Activated naive CD8-positive, alpha-beta T cell treated with anti-CD3 and anti-CD28 coated beads, Interleukin-2, amount 50 U/mL, for 24 hours (primary cell): ENCODE measurements around the gene ZNF526.

Experiments used
- ATAC-seq: fragments of 150-1000 bp; cut with Tn5 transposase; one replicate; pipeline ENCODE4 v1.10.0; 2021
- DNase-seq: peaks from one replicate; pipeline ENCODE4 v3.0.0; 2021
- H3K27ac Mint-ChIP-seq: one replicate; pipeline ENCODE4 v1.8.0; 2021; ENCODE audit warnings: mild to moderate bottlenecking, mixed read lengths
- H3K27me3 Mint-ChIP-seq: one replicate; pipeline ENCODE4 v1.8.0; 2021; ENCODE audit warnings: mixed read lengths
- H3K36me3 Mint-ChIP-seq: one replicate; pipeline ENCODE4 v1.8.0; 2021; ENCODE audit warnings: low read depth, mixed read lengths
- H3K4me1 Mint-ChIP-seq: one replicate; pipeline ENCODE4 v1.8.0; 2021; ENCODE audit warnings: mixed read lengths
- H3K4me3 Mint-ChIP-seq: one replicate; pipeline ENCODE4 v1.8.0; 2021; ENCODE audit warnings: mild to moderate bottlenecking, moderate library complexity, mixed read lengths
- H3K9me3 Mint-ChIP-seq: one replicate; pipeline ENCODE4 v1.8.0; 2021; ENCODE audit warnings: mixed read lengths

Gene ZNF526

DNA sequence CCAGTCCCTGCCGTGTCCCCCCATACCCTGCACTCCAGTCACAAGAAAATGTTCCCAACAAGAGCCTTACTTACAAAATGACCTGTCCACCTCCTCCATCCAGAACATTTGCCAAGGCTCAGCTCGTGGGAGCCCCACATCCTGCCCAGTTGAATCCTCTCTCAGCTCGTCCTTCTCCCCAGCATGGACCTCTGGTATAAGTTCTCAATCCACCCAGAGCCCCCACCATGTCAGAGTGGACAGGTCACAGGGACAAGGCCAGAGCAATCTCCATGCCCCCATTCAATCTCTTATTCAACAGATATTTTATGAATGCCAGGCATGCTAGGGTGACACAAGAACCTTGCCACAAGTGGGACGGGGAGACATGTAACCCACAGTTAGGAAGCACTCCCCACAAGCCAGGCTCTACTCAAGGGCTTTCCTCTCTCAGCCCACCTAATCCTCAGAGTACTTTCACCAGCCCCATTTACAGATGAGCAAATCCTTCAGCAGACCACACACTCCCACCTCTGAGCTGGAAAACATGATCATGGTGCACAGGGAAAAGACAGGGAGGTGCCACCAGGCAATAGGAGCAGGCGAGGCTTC lies 17.7 kb upstream of the ZNF526 start:
- peaks cover 85% of the 10 kb centered on the region for H3K4me1 Mint-ChIP-seq
- DNase-seq (no peak), ATAC-seq (no peak)
- H3K36me3 Mint-ChIP-seq, result peaks cover 33% of the 10 kb centered on the region
- peak overlapping the region; percentile 92 for H3K27ac Mint-ChIP-seq
- H3K9me3 Mint-ChIP-seq, result no peaks in the 10 kb centered on the region
- peak overlapping the region; percentile 61 for H3K4me3 Mint-ChIP-seq
- H3K27me3 Mint-ChIP-seq, result no peaks in the 10 kb centered on the region

DNA sequence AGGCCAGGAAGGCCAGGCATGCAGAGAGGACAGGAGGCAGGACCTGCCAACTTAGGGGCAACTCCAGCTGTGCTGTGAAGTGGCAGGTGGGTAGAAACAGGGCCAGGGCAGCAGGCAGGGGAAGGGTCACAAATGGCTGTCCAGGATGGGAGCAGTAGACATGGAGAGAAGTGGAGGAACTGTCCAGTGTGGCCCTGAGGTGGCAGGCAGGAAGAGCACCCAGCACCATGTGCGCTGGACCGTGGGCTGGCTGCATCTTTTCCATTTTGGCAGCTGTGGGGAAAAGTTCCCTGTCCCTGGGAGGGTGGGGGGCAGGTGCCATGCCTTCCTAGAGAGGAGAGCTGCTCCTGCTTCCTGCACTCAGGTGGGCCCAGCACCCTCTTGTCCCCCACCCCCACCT lies 16.4 kb upstream of the ZNF526 start:
- Mint-ChIP-seq H3K9me3 (no peaks in the 10 kb centered on the region), H3K27ac (peak overlapping the region; percentile 61), H3K36me3 (peaks cover 39% of the 10 kb centered on the region), H3K4me3 (no peak overlapping the region), H3K27me3 (no peaks in the 10 kb centered on the region), H3K4me1 (peaks cover 87% of the 10 kb centered on the region)
- no peak for ATAC-seq
- DNase-seq, result no peak

DNA sequence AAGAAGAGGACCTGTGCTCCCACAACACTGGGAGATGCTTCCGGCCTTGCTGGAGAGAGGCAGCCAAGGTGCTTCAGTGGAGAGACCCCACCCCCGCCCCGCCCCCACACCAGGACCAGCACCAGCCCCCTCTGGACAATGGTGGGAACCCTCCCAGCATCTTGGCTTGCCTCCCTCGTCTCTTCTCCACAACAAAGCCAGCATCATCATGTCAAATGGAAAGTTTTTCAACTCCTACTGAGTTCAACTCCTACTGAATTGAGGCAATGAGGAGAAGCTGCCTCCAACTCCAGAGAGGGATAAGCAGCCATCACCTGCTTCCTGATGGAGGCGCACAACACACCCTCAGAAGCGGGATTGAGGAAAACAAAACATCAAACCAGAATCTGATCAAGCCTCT lies 15.4 kb upstream of the ZNF526 start:
- H3K27me3 Mint-ChIP-seq, result no peaks in the 10 kb centered on the region
- ATAC-seq (no peak), DNase-seq (no peak)
- H3K4me3 Mint-ChIP-seq, result no peak overlapping the region
- H3K4me1 Mint-ChIP-seq, result peaks cover 78% of the 10 kb centered on the region
- H3K36me3 Mint-ChIP-seq, result peaks cover 41% of the 10 kb centered on the region
- peak overlapping the region; percentile 7 for H3K27ac Mint-ChIP-seq
- H3K9me3 Mint-ChIP-seq, result no peaks in the 10 kb centered on the region

DNA sequence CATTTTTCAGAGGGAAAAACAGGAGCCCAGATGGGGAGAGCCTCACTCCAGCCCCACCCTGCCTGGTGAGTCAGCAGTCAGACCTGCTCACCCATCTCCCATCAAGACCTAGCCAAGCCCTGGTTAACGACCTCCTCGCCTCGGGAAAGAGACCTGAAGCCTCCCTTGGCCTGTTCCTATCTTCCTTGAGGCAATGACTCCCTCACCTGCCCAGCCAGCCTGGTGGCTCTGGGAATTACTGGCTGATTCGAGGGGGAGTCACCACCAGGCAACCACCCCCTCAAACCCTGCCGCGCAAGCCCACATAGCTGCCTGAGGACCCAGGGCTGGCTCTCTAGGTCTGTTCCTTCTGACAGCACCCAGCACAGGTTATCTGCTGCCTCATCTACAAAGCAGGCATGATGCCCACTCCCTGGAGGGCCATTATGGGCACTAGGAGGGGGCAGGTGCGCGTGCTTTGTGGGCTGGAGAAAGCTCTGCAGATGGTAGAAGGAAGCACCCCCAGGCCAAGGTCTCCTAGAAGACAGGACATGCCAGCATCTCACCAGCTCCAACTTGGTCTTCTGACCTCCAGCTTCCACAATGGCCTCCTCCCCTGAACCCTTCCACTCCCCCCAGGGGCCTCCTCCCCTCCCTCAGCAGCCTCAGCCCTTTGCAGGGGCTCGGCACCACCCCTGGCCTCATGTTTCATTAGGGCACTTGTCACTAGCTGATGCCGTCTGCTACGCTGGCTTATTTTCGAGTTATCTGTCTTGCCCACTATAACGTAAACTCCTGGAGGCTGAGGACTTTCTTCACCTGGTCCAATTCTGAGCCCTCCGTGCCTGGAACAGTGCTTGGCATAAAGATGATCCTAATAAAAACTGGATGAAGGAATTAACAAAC lies 13.0 kb upstream of the ZNF526 start:
- Mint-ChIP-seq H3K27ac (peak overlapping the region; percentile 86), H3K4me1 (peaks cover 53% of the 10 kb centered on the region), H3K36me3 (peaks cover 40% of the 10 kb centered on the region), H3K27me3 (no peaks in the 10 kb centered on the region), H3K9me3 (no peaks in the 10 kb centered on the region), H3K4me3 (no peak overlapping the region)
- no peak for DNase-seq
- no peak for ATAC-seq

DNA sequence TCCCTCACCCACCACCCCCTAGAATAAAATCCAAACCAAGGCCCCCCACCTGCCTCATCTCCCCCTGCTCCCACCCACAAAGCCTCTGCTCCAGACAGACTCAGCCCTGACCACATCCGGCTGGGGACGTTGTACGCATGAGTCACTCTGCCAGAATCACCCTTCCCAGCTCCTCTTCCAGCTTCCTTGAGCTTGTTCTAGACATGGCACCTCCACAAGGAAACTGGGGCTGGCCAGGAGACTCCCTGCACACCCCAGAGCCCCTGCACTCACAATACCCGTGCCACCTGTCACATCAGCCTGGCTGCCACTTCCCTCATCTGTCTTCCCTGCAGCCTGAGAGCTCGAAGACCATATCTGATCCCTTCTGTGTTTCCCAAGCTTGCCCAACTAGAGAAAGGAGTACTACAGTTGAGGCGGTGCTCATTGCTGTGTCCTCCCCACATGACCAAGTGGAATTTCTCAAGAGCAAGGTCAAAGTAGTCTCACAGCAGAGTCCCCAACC lies 12.3 kb upstream of the ZNF526 start:
- H3K36me3 Mint-ChIP-seq, result peaks cover 39% of the 10 kb centered on the region
- H3K4me3 Mint-ChIP-seq, result no peak overlapping the region
- peaks cover 48% of the 10 kb centered on the region for H3K4me1 Mint-ChIP-seq
- H3K27ac Mint-ChIP-seq, result peak overlapping the region; percentile 86
- H3K9me3 Mint-ChIP-seq, result no peaks in the 10 kb centered on the region
- H3K27me3 Mint-ChIP-seq, result no peaks in the 10 kb centered on the region
- no peak for DNase-seq
- ATAC-seq, result peak; percentile 52

DNA sequence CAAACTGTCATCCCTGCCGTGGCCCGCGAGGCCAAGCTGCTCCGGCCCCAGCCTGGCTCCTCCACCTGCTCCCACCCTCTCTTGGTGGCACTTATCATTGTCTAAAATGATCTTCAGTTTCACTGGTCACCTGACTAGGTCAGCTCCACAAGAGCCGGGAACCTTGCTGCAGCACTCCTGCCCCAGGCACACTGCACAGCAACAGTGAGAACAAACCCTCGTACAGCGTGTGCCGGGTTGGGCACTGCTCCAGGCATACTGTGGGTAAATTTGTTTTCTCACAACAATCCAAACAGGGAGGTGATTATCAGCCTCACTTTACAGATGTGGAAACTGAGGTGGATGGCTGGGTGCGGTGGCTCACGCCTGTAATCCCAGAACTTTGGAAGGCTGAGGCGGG lies 11.5 kb upstream of the ZNF526 start:
- no peak for ATAC-seq
- no peaks in the 10 kb centered on the region for H3K9me3 Mint-ChIP-seq
- no peak overlapping the region for H3K4me3 Mint-ChIP-seq
- peaks cover 44% of the 10 kb centered on the region for H3K36me3 Mint-ChIP-seq
- peak overlapping the region; percentile 86 for H3K27ac Mint-ChIP-seq
- no peaks in the 10 kb centered on the region for H3K27me3 Mint-ChIP-seq
- no peak for DNase-seq
- H3K4me1 Mint-ChIP-seq, result peaks cover 50% of the 10 kb centered on the region

DNA sequence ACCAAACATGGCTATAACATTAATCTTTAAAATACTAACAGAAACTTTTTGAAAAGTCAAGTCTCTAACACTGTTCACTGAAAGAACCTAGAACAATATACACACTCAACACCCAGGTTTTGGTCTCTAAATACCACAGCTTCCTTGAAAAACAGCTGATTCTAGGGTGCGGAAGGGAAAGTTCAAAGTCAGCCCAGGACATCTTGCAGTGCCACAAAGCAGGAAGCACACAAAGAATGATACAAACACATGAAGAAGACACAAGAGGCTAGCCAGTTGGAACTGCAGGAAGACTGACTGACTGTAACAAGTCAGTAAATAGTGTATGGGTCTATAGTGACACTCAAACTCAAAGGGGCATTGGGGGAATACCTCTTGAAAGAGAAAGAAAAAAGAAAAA lies 7.2 kb upstream of the ZNF526 start:
- H3K4me1 Mint-ChIP-seq, result peaks cover 48% of the 10 kb centered on the region
- H3K27me3 Mint-ChIP-seq, result peaks cover 3% of the 10 kb centered on the region
- DNase-seq (no peak), ATAC-seq (no peak)
- H3K4me3 Mint-ChIP-seq, result no peak overlapping the region
- peaks cover 37% of the 10 kb centered on the region for H3K36me3 Mint-ChIP-seq
- H3K9me3 Mint-ChIP-seq, result no peaks in the 10 kb centered on the region
- peak overlapping the region; percentile 2 for H3K27ac Mint-ChIP-seq

DNA sequence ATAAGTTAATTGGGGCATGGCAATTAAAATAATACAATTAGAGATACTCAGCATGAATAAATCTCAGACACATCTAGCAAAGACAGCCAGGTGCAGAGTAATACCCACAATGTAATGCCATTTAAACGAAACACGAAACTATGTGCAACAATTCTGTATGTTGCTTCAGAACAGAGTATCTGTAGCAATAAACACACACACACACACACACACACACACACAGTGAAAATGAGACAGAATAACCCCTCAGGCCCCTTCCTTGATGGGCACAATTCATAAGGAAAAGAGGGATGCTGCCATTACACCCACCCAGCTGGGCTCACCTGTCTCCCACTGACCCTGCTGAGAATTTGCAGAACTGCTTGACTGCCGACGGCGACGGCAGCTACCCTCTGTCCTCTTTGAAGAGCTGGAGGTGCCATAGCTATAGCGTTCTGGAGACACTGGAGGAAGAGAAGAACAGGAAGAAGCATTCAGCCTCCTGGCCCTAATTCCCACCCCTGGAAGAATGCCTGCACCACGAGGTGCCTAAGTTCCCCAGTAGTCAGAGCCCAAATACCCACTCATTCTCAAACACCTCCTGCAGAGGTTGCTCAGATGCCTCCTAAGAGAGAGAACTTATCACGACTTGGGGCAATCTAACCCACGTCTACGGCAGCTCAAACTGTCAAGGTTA lies 5.2 kb upstream of the ZNF526 start:
- Mint-ChIP-seq H3K9me3 (no peaks in the 10 kb centered on the region), H3K4me3 (peak overlapping the region; percentile 19), H3K36me3 (peaks cover 20% of the 10 kb centered on the region), H3K27me3 (peaks cover 3% of the 10 kb centered on the region), H3K4me1 (peaks cover 61% of the 10 kb centered on the region), H3K27ac (peak overlapping the region; percentile 5)
- ATAC-seq (no peak), DNase-seq (no peak)

DNA sequence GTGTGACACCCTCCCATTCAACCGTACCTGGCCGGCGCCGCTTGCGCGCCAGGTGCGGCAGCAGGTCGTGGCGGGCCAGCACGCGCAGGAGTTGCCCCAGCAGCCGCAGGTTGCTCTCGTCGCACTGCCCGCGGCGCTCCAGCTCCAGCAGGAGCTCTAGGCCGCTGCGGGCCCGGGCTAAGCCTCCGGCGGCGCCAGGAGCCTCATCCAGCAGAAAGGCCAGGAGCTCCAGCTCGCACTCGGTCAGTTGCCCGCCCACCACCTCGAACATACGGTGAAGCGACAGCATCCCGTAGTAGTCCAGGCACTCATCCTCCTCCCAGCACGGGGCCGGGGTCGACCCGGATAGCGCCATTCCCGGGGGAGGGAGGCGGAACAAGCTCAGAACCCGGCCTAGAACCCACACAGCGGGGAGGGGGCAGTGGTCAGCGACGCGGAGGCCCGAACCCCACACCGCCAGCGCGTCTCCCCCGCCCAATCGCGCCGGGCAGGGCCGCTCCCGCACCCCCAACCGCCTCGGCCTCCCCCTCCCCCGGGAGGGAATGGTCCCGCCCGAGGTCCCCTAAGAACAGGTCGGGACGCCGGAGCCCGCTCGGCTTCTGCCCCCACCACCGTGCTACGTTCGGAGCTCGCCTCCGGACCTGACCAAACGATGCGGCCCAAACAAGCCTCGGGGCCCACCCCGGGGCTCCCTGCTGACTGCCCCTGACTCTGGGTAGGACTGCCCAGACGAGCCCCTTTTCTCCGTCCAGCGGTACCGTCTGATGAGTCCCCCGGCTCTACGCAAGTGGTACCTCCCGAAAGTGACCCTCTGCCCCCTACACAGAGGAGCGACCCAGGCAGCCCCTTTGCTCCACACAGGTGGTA lies 3.2 kb upstream of the ZNF526 start:
- peak overlapping the region; percentile 96 for H3K4me3 Mint-ChIP-seq
- H3K36me3 Mint-ChIP-seq, result peaks cover 19% of the 10 kb centered on the region
- H3K27me3 Mint-ChIP-seq, result peaks cover 3% of the 10 kb centered on the region
- peaks cover 74% of the 10 kb centered on the region for H3K4me1 Mint-ChIP-seq
- H3K9me3 Mint-ChIP-seq, result no peaks in the 10 kb centered on the region
- DNase-seq, result peak; percentile 42
- H3K27ac Mint-ChIP-seq, result peak overlapping the region; percentile 94
- ATAC-seq, result no peak

DNA sequence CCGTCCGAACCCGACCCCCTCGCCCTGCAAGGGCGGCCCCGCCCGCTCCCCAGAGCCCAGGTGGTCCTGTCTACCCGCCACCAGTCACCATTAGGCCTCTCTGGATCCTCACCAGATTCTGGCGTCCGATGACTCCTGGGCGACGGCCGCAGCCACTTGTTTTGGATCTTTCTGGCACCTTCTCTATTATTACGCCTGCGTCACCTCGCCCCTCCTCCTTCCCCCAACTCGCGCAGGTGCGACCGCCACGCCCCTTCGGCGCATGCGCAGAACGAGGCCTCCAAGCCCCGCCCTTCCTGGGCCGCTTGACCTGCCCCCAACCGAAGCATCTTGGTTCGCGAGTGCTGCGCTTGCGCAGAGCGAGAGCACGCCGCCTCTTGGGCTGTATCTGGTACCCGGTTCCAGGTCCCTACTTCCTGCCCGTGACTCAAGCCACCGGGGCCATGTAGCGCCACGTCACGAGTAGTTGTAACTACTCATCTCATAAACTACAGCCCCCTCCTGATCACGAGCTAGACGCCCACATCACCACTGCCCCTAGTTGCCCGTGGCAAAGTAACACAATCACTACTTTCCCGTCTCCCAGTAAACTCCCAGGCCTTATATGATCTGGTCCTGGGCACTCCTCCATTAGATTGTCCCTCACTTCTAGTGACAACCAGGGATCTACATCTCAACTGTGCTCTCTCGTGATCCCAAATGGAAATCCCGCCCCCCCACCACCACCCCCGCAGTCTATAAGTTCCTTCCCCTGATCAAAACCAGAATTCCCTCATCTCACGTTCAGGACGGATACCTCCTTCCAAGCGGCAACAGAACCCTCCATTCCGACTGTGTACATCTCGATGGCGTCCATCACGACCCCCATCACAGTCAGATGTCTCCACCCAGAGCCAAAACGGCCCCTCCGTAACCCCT lies 2.3 kb upstream of the ZNF526 start, which contains the start of gene DEDD2:
TSS of gene DEDD2 (minus strand) at position 158 of the 918 bp plus-strand sequence. CDS start 670 bp downstream, outside the sequence.
- peaks cover 3% of the 10 kb centered on the region for H3K27me3 Mint-ChIP-seq
- peaks cover 76% of the 10 kb centered on the region for H3K4me1 Mint-ChIP-seq
- ATAC-seq, result peak; percentile 80
- H3K4me3 Mint-ChIP-seq, result peak within 1 kb of the TSS; percentile 96
- H3K36me3 Mint-ChIP-seq, result peaks cover 20% of the 10 kb centered on the region
- peak within 1 kb of the TSS; percentile 94 for H3K27ac Mint-ChIP-seq
- H3K9me3 Mint-ChIP-seq, result no peaks in the 10 kb centered on the region
- DNase-seq, result peak; percentile 100

DNA sequence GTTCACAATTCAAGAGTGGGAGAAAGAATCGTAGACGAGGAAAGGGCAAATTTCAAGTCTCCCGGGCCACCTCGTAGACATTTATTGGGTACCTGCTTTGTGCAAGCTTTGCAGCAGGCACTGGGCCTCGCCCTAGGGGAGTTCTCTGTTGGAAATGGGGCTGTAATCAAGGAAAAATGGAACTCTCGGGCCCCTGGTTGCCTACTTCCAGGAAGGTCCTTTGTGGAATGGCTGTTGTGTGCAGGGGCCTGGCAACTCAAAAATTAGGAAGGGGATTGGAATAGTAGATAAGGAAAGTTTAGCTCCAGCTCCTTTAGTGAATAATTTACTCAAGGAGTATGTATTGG lies 612 bp downstream of the ZNF526 start:
- H3K36me3 Mint-ChIP-seq, result peaks cover 20% of the 10 kb centered on the region
- peak overlapping the region; percentile 96 for H3K4me3 Mint-ChIP-seq
- DNase-seq, result no peak
- ATAC-seq, result no peak
- H3K27me3 Mint-ChIP-seq, result peaks cover 3% of the 10 kb centered on the region
- peaks cover 51% of the 10 kb centered on the region for H3K4me1 Mint-ChIP-seq
- no peaks in the 10 kb centered on the region for H3K9me3 Mint-ChIP-seq
- peak overlapping the region; percentile 94 for H3K27ac Mint-ChIP-seq

DNA sequence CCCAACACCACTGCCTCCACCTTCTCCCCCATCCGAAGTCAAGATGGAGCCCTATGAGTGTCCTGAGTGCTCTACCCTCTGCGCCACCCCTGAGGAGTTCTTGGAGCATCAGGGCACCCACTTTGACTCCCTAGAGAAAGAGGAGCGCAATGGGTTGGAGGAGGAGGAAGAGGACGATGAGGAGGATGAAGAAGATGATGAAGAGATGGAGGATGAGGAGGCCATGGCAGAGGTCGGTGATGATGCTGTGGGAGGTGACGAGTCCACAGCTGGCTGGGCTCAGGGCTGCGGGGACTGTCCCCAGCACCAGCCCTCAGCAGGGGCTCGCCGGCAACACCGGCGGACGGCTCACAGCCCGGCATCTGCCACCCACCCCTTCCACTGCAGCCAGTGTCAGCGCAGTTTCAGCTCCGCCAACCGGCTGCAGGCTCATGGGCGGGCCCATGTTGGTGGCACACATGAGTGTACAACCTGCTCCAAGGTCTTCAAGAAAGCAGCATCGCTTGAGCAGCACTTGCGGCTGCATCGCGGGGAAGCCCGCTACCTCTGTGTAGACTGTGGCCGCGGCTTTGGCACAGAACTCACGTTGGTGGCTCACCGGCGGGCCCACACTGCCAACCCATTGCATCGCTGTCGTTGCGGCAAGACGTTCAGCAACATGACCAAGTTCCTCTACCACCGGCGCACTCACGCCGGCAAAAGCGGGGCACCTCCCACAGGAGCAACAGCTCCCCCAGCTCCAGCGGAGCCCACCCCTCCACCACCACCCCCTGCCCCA lies 5.0 kb downstream of the ZNF526 start:
- ATAC-seq (no peak), DNase-seq (no peak)
- no peak overlapping the region for H3K27ac Mint-ChIP-seq
- no peaks in the 10 kb centered on the region for H3K27me3 Mint-ChIP-seq
- no peaks in the 10 kb centered on the region for H3K9me3 Mint-ChIP-seq
- H3K36me3 Mint-ChIP-seq, result peaks cover 37% of the 10 kb centered on the region
- peaks cover 27% of the 10 kb centered on the region for H3K4me1 Mint-ChIP-seq
- no peak overlapping the region for H3K4me3 Mint-ChIP-seq
